Tibial nerve (tissue), 4 donors: ENCODE measurements around the gene PEX26.

Experiments
- CTCF ChIP-seq, 5 experiments: fragments of 200-600 bp in 3 of 5; fragments of 450-650 bp in 2 of 5; sonication (generic) in 3 of 5; IDR thresholded peaks; one replicate each; pipeline ENCODE4 v1.5.1; 2016 to 2019; ENCODE audit warnings: antibody characterized with exemption in 5 of 5, mild to moderate bottlenecking in 3 of 5, moderate library complexity in 2 of 5
- EP300 ChIP-seq, 2 donors: sonication (generic); formaldehyde crosslinking; IDR thresholded peaks; one replicate each; pipeline ENCODE4 v1.6.1; 2017; ENCODE audit warnings: antibody characterized with exemption in 2 of 2, mild to moderate bottlenecking in 1 of 2

- TF ChIP-seq CTCF (IDR thresholded peaks at IDR 0.05) (no peak), EP300 (IDR thresholded peaks at IDR 0.05) (peak; percentile 24 to 72)
Observed at GRCh38 chr22:18044548-18045271, 33.1 kb upstream of the PEX26 start.
